ENCODE data around the gene GRID1.

DNA sequence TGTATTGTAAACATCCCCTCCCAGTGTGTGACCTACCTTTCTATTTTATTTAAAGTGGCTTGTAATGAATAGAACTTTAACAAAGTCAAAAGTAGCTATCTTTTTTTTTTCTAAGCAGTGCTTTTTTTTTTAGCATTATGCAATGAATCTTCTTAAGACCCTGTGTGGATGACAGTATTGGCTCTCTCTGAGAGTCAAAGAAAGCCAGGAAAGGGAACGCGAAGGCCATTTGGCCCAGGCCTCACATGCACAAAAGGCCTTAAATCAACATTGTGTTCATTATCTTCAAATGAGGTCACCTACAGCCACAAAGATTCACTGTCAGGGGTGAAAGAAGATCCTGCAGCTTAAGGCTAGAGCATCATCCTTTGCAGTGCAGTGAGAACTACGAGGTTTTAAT, 721.5 kb downstream of the GRID1 start:
- TF ChIP-seq POLR2A (IDR thresholded peaks at IDR 0.05; ENCODE audit: low read length) (no peak), GATA1 (IDR thresholded peaks at IDR 0.05; ENCODE audit: low read depth, low read length) (no peak)

All from erythroblast (primary cell).